Naive B cell (primary cell): ENCODE data around the gene PDZD4. TPM values are rescaled to one million over a fixed set of nuclear protein-coding genes. Genes with fewer than 3 reads are reported as not detected.

Source experiments
- ATAC-seq, 2 donors: fragments of 150-1000 bp; cut with Tn5 transposase; 2 replicates each; pipeline ENCODE4 v1.10.0; 2021; ENCODE audit warnings: low read depth in 2 of 2, mild to moderate bottlenecking in 2 of 2, moderate library complexity in 2 of 2
- DNase-seq: peaks from one replicate; pipeline ENCODE4 v3.0.0; 2022
- H3K27ac Mint-ChIP-seq, 6 donors: one replicate each; pipeline ENCODE4 v1.8.0; 2020 to 2022; ENCODE audit warnings: mild to moderate bottlenecking in 6 of 6, mixed read lengths in 6 of 6, moderate library complexity in 5 of 6, inconsistent platforms in 2 of 6
- H3K27me3 Mint-ChIP-seq, 3 donors: one replicate each; pipeline ENCODE4 v1.8.0; 2021 to 2022; ENCODE audit warnings: mixed read lengths in 3 of 3, mild to moderate bottlenecking in 1 of 3
- H3K36me3 Mint-ChIP-seq, 2 donors: one replicate each; pipeline ENCODE4 v1.8.0; 2020 to 2022; ENCODE audit warnings: mixed read lengths in 2 of 2, inconsistent platforms in 1 of 2, mild to moderate bottlenecking in 1 of 2
- H3K4me1 Mint-ChIP-seq, 3 donors: one replicate each; pipeline ENCODE4 v1.8.0; 2020 to 2022; ENCODE audit warnings: mixed read lengths in 3 of 3, inconsistent platforms in 1 of 3, mild to moderate bottlenecking in 1 of 3, moderate library complexity in 1 of 3
- H3K4me3 Mint-ChIP-seq, 8 donors: one replicate each; pipeline ENCODE4 v1.8.0; 2020 to 2022; ENCODE audit warnings: mild to moderate bottlenecking in 8 of 8, mixed read lengths in 8 of 8, moderate library complexity in 8 of 8, inconsistent platforms in 2 of 8
- H3K9me3 Mint-ChIP-seq, 7 donors: one replicate each; pipeline ENCODE4 v1.8.0; 2020 to 2022; ENCODE audit warnings: mixed read lengths in 7 of 7, mild to moderate bottlenecking in 5 of 7, inconsistent platforms in 2 of 7, moderate library complexity in 1 of 7
- polyA plus RNA-seq, 6 donors: library from polyadenylated mRNA; unstranded; fragments of 300-500 nt; fragmentation: Illumina TruSeq; gene quantifications; one replicate each; pipeline ENCODE4 v1.2.3, GENCODE V29; 2021; ENCODE audit warnings: low read depth in 6 of 6

PDZD4 gene
- polyA plus RNA-seq, 6 donors from 2014 or later = 0.38 TPM; not detected in 5

DNA sequence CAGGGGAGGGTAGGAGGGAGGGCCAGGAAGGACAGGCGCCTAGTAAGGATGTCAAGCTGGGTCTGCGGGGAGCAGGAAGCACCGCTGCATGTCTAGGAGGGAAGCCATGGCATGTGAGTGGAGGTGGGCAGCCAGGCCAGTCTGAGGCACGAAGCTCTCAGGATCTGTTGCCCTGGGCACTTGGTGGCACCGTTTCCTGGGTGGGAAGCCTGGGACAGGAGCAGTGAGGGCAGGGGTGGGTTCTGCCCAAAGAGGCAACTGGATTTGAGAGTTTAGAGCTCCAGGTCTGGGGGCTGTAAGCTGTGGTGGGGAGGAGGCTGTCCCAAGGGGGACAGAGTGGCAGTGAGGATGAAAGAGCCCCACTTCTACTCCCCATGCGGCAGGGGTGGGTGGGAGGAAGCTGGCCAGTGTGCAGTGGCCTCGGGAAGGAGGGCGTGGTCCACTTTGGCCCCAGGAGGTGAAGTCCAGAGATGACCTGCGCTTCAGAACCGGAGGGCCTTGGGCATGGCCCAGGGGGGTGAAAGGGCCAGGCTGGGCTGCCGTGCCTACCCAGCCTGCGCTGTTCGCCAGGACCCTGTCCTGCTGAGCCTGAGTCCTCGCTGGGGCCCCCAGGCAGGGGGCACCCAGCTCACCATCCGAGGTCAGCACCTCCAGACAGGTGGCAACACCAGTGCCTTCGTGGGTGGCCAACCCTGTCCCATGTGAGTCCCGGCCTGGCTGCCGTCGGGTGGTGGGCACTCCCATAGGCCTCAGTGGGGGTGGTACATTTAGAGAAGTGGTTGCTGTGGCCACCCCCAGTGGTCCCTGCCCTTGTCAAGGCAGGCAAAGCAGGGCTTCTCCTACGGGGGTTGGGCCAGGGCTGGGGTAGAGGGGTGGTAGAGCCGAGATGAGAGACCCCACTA, 57.8 kb downstream of the PDZD4 start:
- Mint-ChIP-seq H3K36me3 (no peaks in the 10 kb centered on the region), H3K27ac (no peak overlapping the region)
- DNase-seq = no peak

DNA sequence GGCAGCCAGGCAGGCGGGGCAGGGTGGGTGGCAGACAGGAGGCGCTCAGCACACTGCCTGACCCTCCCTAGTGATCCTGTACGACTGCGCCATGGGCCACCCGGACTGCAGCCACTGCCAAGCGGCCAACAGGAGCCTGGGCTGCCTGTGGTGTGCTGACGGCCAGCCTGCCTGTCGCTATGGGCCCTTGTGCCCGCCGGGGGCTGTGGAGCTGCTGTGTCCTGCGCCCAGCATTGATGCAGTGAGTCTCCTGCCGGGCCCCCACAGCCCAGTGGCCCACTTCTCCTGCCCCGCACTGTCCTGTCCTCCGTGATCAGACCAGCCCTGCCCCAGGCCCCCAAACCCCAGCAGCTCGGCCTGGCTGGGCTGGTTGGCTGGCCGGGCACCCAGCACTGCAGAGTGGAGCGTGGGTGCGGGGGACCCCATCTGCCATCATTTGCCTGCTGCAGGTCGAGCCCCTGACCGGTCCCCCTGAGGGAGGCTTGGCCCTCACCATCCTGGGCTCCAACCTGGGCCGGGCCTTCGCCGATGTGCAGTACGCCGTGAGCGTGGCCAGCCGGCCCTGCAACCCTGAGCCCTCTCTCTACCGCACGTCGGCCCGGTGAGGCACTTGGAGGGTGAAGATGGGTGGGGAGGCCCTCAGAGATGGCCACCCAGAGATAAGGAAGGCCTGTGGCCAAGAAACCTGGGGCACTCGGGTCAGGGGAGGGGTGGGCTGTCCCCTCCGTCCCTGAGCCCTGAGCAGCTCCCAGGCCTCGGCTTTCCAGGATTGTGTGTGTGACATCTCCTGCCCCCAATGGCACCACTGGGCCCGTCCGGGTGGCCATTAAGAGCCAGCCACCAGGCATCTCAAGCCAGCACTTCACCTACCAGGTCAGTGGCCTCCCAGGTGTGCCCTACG, 58.7 kb downstream of the PDZD4 start:
- peaks cover 0 to 8% (median 0%) of the 10 kb centered on the region in 3 donors for H3K27me3 Mint-ChIP-seq
- peaks cover 0 to 9% (median 2%) of the 10 kb centered on the region in 3 donors for H3K4me1 Mint-ChIP-seq
- no peaks in the 10 kb centered on the region for H3K9me3 Mint-ChIP-seq
- no peak overlapping the region for H3K27ac Mint-ChIP-seq
- no peaks in the 10 kb centered on the region for H3K36me3 Mint-ChIP-seq
- no peak overlapping the region for H3K4me3 Mint-ChIP-seq
- DNase-seq (no peak), ATAC-seq (no peak)

More for the DNA sequence above, 57.8 kb downstream of the PDZD4 start:
- H3K4me3 Mint-ChIP-seq = peak overlapping the region in 1 of 8 donors; percentile 47
- no peaks in the 10 kb centered on the region for H3K9me3 Mint-ChIP-seq
- H3K4me1 Mint-ChIP-seq = peaks cover 0 to 7% (median 0%) of the 10 kb centered on the region in 3 donors
- ATAC-seq = no peak
- H3K27me3 Mint-ChIP-seq = peaks cover 0 to 8% (median 0%) of the 10 kb centered on the region in 3 donors

DNA sequence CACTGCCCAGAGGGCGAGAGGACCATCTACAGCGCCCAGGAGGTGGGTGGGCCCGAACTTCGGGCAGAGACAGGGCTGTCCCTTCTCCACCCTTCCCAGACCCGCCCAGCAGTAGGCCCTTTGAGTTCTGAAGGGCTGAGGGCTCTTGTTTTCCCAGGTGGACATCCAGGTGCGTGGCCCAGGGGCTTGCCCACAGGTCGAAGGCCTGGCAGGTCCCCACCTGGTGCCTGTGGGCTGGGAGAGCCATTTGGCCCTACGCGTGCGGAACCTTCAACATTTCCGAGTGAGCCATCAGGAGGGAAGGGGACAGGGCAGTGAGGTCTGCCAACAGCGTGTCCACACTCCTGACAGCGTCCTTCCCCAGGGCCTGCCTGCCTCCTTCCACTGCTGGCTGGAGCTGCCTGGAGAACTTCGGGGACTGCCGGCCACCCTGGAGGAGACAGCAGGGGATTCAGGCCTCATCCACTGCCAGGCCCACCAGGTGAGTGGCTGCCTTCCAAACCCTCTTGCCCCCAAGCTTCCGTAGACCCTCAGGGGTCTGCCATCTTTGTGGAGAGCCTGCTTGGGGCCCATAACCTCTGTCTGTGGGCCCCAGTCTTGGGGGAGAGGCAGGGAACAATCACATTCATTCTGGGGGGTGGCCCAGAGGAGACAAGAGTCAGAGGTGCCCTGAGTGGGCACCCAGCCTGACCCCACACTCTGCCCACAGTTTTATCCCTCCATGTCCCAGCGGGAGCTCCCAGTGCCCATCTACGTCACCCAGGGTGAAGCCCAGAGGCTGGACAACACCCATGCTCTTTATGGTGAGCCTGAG, 59.5 kb downstream of the PDZD4 start:
- Mint-ChIP-seq H3K4me1 (peaks cover 6 to 16% (median 7%) of the 10 kb centered on the region in 3 donors), H3K27ac (no peak overlapping the region), H3K9me3 (no peaks in the 10 kb centered on the region), H3K27me3 (peaks cover 0 to 13% (median 0%) of the 10 kb centered on the region in 3 donors), H3K36me3 (no peaks in the 10 kb centered on the region), H3K4me3 (no peak overlapping the region)
- no peak for DNase-seq
- ATAC-seq = no peak

DNA sequence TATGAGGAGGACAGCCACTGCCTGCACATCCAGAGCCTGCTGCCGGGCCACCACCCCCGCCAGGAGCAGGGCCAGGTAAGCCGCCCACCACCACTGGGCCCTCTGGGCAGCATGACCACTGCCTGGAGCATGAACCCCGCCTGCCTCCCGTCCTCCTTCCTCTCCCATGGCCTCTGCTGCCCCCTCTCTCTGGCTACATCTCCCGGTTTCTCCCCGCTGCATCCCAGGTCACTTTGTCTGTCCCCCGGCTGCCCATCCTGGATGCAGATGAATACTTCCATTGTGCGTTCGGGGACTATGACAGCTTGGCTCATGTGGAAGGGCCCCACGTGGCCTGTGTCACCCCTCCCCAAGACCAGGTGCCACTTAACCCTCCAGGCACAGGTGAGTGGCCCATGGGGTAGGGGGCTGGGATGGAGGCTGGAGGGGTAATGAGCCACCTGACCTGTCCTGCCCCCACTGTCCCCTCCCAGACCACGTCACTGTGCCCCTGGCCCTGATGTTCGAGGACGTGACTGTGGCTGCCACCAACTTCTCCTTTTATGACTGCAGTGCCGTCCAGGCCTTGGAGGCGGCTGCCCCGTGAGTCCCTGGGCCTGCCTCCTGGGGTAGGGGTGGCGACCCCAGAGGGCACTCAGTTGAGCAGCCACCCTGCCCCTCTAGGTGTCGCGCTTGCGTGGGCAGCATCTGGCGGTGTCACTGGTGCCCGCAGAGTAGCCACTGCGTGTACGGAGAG, 60.3 kb downstream of the PDZD4 start:
- H3K27me3 Mint-ChIP-seq = peaks cover 0 to 13% (median 0%) of the 10 kb centered on the region in 3 donors
- H3K4me1 Mint-ChIP-seq = peaks cover 6 to 16% (median 7%) of the 10 kb centered on the region in 3 donors
- H3K9me3 Mint-ChIP-seq = no peaks in the 10 kb centered on the region
- ATAC-seq (no peak), DNase-seq (no peak)
- peak overlapping the region in 1 of 6 donors; percentile 95 for H3K27ac Mint-ChIP-seq
- H3K36me3 Mint-ChIP-seq = no peaks in the 10 kb centered on the region
- no peak overlapping the region for H3K4me3 Mint-ChIP-seq

DNA sequence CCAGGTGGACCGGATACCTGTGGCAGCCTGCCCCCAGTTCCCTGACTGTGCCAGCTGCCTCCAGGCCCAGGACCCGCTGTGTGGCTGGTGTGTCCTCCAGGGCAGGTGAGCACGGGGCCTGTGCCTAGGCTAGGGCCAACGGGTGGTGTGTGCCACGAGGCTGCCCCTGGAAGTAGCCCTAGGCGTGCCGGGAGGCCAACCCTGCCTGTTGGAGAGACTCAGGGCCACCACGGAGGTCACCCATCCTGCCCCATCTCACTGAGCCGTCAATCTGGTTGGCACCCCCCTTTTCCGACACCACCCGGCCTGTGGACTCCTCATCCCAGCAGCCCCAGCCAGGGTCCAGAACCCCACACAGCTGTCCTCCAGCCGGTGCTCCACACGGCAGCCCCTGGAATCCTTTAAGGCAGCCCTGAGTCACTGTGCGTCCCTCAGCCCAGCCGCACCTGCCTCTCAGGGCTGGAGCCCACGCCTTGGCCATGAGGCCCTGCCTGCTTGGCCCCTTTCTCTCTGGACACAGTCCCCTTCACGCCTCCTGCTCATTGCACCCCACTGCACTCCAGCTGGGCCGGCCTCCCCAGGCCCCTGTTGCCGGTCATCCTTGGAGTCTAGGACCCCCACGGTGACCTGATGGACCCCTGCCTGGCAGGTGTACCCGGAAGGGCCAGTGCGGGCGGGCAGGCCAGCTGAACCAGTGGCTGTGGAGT, 61.0 kb downstream of the PDZD4 start:
- ATAC-seq (no peak), DNase-seq (no peak)
- peaks cover 6 to 16% (median 7%) of the 10 kb centered on the region in 3 donors for H3K4me1 Mint-ChIP-seq
- no peaks in the 10 kb centered on the region for H3K9me3 Mint-ChIP-seq
- no peak overlapping the region for H3K27ac Mint-ChIP-seq
- no peak overlapping the region for H3K4me3 Mint-ChIP-seq
- peaks cover 0 to 13% (median 0%) of the 10 kb centered on the region in 3 donors for H3K27me3 Mint-ChIP-seq
- no peaks in the 10 kb centered on the region for H3K36me3 Mint-ChIP-seq

DNA sequence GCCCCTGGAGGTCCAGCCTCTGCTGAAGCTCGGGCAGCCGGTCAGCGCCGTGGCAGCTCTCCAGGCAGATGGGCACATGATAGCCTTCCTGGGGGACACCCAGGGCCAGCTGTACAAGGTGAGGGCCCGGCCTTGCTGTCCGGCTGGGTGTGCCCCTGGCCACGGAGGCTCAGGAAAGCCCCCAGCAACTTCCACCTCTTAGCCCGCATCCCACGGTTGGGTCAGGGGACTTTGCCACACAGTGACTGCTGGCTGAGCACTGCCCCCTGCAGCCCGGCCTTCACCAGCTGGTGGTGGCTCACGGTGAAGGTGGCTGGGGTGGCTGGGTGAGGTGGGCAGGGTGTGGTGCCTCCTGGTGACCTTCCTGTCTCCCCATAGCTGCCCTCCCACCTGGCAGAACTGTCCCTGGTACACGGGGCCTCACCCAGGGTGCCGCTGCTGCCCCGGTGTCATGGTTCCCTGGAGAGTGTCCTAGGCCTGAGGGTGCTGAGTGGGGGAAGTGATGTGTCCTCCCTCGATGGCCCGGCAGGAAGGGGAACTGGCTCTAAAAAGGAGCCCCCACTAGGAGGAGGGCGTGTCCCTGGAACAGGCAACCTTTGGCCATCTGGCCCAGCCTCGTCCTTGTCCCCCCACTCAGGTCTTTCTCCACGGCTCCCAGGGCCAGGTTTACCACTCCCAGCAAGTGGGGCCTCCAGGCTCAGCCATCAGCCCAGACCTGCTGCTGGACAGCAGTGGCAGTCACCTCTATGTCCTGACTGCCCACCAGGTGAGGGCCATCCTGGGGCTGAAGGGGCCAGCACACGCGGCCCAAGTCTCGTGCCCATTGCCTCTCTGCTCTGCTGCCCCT, 61.8 kb downstream of the PDZD4 start:
- peaks cover 0 to 13% (median 0%) of the 10 kb centered on the region in 3 donors for H3K27me3 Mint-ChIP-seq
- no peaks in the 10 kb centered on the region for H3K36me3 Mint-ChIP-seq
- no peaks in the 10 kb centered on the region for H3K9me3 Mint-ChIP-seq
- H3K4me1 Mint-ChIP-seq = peaks cover 9 to 22% (median 11%) of the 10 kb centered on the region in 3 donors
- no peak overlapping the region for H3K4me3 Mint-ChIP-seq
- DNase-seq (no peak), ATAC-seq (no peak)
- H3K27ac Mint-ChIP-seq = no peak overlapping the region

DNA sequence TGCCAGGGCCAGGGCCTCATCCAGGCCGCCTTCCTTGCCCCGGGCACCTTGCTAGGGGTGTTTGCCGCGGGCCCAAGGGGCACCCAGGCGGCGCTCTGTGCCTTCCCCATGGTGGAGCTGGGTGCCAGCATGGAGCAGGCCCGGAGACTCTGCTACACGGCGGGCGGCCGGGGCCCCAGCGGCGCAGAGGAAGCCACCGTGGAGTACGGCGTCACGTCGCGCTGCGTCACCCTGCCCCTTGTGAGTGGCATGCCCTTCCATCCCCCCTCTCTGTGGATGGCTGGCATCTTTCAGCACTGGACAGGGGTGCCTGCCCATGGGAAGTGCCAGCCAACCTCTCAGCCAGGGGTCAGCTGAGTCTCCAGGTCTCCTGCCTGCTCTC, 62.7 kb downstream of the PDZD4 start:
- DNase-seq (no peak), ATAC-seq (no peak)
- Mint-ChIP-seq H3K4me1 (peaks cover 11 to 22% (median 12%) of the 10 kb centered on the region in 3 donors), H3K27me3 (peaks cover 0 to 13% (median 0%) of the 10 kb centered on the region in 3 donors), H3K27ac (no peak overlapping the region), H3K4me3 (no peak overlapping the region), H3K9me3 (no peaks in the 10 kb centered on the region), H3K36me3 (no peaks in the 10 kb centered on the region)

DNA sequence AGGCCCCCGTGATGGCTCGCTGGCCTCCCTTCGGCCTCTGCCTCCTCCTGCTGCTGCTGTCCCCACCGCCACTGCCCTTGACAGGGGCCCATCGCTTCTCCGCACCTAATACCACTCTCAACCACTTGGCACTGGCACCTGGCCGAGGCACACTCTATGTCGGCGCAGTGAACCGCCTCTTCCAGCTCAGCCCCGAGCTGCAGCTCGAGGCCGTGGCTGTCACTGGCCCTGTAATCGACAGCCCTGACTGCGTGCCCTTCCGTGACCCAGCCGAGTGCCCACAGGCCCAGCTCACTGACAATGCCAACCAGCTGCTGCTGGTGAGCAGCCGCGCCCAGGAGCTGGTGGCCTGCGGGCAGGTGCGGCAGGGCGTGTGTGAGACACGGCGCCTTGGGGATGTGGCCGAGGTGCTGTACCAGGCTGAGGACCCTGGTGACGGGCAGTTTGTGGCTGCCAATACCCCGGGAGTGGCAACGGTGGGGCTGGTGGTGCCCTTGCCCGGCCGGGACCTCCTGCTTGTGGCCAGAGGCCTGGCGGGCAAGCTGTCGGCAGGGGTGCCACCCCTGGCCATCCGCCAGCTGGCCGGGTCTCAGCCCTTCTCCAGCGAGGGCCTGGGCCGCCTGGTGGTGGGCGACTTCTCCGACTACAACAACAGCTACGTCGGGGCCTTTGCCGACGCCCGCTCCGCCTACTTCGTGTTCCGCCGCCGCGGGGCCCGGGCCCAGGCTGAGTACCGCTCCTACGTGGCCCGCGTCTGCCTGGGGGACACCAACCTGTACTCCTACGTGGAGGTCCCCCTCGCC, 63.3 kb downstream of the PDZD4 start:
- Mint-ChIP-seq H3K4me3 (no peak overlapping the region), H3K9me3 (no peaks in the 10 kb centered on the region), H3K27ac (no peak overlapping the region), H3K4me1 (peaks cover 11 to 22% (median 12%) of the 10 kb centered on the region in 3 donors), H3K27me3 (peaks cover 0 to 13% (median 0%) of the 10 kb centered on the region in 3 donors), H3K36me3 (no peaks in the 10 kb centered on the region)
- ATAC-seq (no peak), DNase-seq (no peak)

DNA sequence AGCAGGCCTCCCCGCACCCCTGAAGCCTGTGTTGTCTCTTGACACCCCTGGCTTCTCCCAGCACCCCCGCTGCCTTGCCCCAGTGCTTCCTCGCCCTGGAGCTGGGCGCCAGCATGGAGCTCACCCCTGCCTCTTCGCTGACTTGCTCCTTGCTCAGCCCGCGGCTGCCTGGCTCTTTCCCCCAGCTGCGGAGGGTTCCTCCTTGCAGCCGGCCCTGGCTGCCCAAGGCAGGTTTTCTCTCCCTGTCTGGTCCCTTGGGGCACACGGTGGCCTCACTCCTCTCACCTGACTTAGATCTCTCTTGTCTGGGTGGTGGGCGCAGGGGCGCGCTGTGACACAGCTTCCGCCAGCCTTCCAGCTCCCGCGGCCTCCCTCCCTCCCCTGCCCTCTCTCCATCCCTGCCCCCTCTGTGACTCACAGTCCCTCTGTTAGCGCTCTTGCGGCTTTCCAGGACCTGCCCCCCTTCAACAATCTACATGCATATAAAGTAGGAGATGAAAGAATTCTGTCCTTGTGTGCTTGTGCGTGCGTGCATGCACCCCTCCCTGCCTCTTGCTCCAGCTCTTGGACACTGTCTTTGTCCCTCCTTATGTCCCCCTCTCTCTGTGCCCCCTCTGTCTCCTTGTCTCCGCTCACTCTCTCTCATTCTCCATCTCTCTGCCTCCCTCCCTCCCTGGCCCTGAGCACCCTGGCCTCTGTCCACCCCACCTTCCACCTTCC, 64.1 kb downstream of the PDZD4 start:
- ATAC-seq (no peak), DNase-seq (no peak)
- H3K4me1 Mint-ChIP-seq = peaks cover 11 to 22% (median 12%) of the 10 kb centered on the region in 3 donors
- peaks cover 0 to 13% (median 0%) of the 10 kb centered on the region in 3 donors for H3K27me3 Mint-ChIP-seq
- no peaks in the 10 kb centered on the region for H3K36me3 Mint-ChIP-seq
- peak overlapping the region in 1 of 8 donors; percentile 15 for H3K4me3 Mint-ChIP-seq
- no peaks in the 10 kb centered on the region for H3K9me3 Mint-ChIP-seq
- no peak overlapping the region for H3K27ac Mint-ChIP-seq
